Esophagus squamous epithelium (tissue), 4 donors: Measurements from ENCODE around the gene ZNF418.

Experiments used
- CTCF ChIP-seq, 6 experiments: fragments of 450-650 bp in 4 of 6; fragments of 200-600 bp in 2 of 6; sonication (generic) in 2 of 6; IDR thresholded peaks; one replicate each; pipeline ENCODE4 v1.5.1; 2016 to 2019; ENCODE audit warnings: antibody characterized with exemption in 6 of 6, mild to moderate bottlenecking in 4 of 6, moderate library complexity in 4 of 6
- POLR2A ChIP-seq, 4 donors: fragments of 450-650 bp; IDR thresholded peaks; one replicate each; pipeline ENCODE4 v1.6.1; 2017; ENCODE audit warnings: antibody characterized with exemption in 4 of 4, mild to moderate bottlenecking in 4 of 4, moderate library complexity in 3 of 4

DNA sequence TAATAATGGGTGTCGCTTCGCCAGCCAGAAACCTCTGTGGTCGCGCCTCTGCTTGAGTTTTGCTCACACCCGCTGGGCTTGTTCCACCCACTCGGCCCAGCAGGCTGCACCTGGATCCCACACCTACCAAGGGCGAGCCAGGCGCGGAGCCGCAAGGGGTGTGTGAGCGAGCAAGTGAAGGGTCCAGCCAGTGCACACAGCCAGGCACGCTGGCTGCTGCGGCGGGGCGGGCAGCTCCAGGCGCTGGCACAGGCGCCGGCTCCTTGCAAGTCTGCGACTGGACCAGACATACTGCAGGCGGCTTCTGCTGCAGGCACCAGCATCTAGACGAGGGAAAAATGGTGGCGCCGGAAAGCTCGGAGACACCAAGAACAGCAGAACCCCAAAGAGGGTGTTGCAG is 14.1 kb upstream of the ZNF418 start:
- TF ChIP-seq CTCF (IDR thresholded peaks at IDR 0.05) (no peak), POLR2A (IDR thresholded peaks at IDR 0.05) (no peak)
